ENCODE results near the gene TBC1D22A.

TBC1D22A gene

GRCh38 chr22:47013861-47014635 lies 251.6 kb downstream of the TBC1D22A start:
- FAIRE-seq (no peak), DNase-seq (ENCODE audit: extremely low spot score, insufficient read length, low read depth) (no peak)

- no peak for DNase-seq (ENCODE audit: extremely low spot score, insufficient read length, low read depth)
- FAIRE-seq: no peak
Measured at GRCh38 chr22:47014636-47015345, 252.3 kb downstream of the TBC1D22A start.

DNA sequence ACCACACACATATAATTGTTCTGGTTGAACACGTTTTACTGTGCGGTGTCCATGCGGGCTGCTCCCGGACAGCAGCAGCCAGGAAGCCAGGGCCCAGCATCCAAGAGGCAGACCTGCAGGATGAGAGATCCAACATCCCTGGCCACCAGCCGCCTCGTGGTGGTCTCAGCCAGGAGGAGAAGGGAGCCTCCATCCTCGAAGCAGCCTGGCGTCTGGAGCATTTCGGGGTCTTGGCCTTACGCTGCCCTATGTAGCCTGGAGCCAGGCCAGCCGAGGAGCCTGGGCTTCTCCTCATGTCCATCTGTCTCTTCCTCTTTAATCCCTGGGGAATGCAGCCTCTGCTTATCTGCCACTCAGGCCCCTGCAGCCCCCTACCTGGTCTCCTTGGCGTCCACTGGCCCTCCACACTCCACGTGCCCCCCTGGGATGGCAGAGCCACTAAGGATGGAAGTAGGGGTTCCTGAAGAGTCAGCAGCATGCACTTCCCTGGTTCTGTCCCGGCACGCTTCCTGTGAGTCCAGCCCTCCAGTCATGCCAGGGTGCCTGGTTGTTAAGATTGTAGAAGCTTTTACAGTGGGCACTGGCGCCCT lies 253.2 kb downstream of the TBC1D22A start:
- DNase-seq (ENCODE audit: extremely low spot score, insufficient read length, low read depth): no peak
- no peak for FAIRE-seq

GRCh38 chr22:47016631-47017030 lies 254.2 kb downstream of the TBC1D22A start:
- DNase-seq (ENCODE audit: extremely low spot score, insufficient read length, low read depth) (no peak), FAIRE-seq (no peak)

DNA sequence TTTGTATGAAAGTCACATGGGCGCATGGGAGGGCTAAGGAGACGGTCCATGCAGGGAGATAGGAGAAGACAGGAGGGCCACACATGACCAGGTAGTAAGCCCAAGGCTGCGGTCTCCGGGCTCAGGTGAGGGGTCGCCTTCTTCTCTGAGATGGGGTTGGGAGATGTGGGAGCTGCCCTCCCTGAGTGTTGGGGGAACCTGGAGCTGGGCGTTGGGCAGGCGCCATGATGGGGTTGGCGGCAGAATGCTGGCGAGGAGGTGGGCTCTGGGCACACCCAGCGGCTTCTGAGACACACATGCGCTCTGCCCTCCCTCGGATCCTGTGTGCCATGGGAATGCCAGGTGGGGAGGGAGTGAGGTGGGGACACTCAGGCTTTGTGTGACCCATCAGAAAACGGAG lies 254.8 kb downstream of the TBC1D22A start:
- DNase-seq (ENCODE audit: extremely low spot score, insufficient read length, low read depth) (no peak), FAIRE-seq (no peak)

DNA sequence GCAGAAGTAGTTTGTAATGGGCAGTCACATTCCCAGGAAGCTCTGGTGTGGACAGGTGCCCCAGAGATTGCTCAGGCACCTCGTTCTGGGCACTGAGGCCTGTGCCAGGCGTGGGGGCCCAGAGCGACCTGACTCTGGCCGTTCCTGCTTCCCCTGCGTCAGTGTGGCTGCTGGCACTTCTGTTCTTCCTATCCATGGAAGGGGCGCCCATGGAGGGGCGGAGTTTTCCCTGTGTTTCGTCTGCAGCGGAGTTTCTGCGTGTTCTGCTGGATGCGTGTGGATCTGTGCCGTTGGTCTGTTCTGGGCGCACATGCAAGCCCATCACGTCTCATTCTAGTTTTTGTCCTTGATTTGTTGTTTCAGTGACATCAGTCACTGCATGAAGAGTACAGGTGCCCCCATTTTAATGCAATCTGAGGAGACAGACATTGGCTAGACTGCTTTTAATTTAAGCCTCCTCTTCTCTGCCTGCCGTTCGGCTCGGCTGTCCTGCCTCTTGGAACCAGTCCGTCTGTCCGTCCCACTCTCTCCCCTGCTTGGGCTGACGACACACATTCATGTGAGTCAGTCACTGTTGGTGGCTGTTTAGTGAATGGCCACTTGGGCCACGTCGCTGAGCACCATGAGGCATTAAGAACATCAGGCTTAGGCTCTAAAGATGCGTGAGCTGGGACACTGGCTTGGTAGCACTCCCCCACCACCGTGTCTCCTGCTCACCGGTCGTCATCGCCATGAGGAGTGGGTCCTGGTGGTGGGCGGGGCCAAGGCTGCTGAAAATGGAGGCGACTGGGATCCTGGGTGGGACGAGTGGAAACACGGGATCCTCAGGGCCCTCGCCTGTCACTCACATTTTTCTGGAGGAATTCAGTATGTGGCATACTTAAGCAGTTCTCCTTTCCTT lies 255.8 kb downstream of the TBC1D22A start:
- FAIRE-seq (no peak), DNase-seq (ENCODE audit: extremely low spot score, insufficient read length, low read depth) (no peak)

GRCh38 chr22:47019012-47019790 lies 256.8 kb downstream of the TBC1D22A start:
- no peak for DNase-seq (ENCODE audit: extremely low spot score, insufficient read length, low read depth)
- no peak for FAIRE-seq

- no peak for DNase-seq (ENCODE audit: extremely low spot score, insufficient read length, low read depth)
- no peak for FAIRE-seq
Measured at GRCh38 chr22:47020166-47020565, 257.7 kb downstream of the TBC1D22A start.

GRCh38 chr22:47021371-47022074 lies 259.1 kb downstream of the TBC1D22A start:
- no peak for DNase-seq (ENCODE audit: extremely low spot score, insufficient read length, low read depth)
- no peak for FAIRE-seq

DNA sequence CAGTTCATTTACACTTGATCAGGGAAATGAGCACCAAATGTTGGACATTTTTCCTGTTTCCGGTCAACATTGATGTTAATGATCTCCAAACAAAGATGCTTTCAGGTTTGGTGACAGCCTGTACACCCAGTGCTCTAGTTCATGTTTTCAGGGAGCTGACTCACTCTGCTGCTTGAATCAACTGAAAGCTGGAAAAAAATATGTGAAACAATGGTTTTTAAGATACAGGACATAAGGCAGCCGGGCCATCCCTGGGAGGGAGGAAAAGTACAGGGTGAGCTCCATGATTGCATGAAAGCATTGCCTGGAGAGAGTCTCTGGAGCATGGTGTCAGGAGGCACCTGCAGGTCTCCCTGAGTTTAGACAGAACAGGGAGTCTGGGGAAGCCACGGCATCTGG lies 259.6 kb downstream of the TBC1D22A start:
- no peak for FAIRE-seq
- DNase-seq (ENCODE audit: extremely low spot score, insufficient read length, low read depth): no peak

DNA sequence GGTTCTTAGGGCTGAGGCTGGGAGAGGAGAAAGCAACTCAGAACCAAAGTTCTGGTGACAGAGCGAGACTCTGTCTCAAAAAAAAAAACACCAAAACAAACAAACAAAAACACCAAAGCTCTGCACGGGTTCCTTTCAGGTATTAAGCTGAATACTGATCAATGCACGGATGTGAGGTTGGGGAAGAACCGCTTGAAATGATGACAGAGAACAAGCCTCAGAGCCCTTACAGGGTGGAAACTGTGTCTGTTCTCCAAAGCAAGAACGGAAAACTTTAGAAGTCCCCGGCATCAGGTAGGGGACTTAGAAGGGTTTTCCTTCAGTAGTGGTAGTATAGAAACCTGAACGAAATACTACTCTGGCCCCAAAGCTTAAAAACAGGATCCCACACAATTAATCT lies 260.0 kb downstream of the TBC1D22A start:
- FAIRE-seq: no peak
- no peak for DNase-seq (ENCODE audit: extremely low spot score, insufficient read length, low read depth)

DNA sequence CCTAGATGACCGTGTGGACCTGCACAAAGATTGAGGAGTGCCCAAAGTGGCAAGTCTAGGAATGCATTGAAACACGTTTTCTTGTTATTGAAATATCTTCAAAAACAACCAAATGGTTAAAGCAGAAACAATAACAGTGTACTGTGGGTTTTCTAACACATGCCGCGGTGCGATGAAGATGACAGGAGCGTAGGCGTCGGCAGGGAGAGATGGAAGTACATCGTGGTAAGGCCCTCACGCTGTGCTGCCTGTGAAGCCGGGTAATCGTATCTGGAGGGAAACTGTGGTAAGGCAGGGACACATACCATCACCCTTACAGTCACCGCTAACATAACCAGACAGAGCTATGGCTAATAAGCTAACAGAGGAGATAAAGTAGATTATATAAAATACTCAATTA lies 261.4 kb downstream of the TBC1D22A start:
- DNase-seq (ENCODE audit: extremely low spot score, insufficient read length, low read depth): no peak
- FAIRE-seq: no peak

- DNase-seq (ENCODE audit: extremely low spot score, insufficient read length, low read depth): no peak
- no peak for FAIRE-seq
Measured at GRCh38 chr22:47027766-47028165, 265.3 kb downstream of the TBC1D22A start.

GRCh38 chr22:47029244-47030074 lies 267.0 kb downstream of the TBC1D22A start:
- no peak for FAIRE-seq
- no peak for DNase-seq (ENCODE audit: extremely low spot score, insufficient read length, low read depth)

- DNase-seq (ENCODE audit: extremely low spot score, insufficient read length, low read depth): no peak
- FAIRE-seq: no peak
Measured at GRCh38 chr22:47030143-47030661, 267.8 kb downstream of the TBC1D22A start.

- FAIRE-seq (no peak), DNase-seq (ENCODE audit: extremely low spot score, insufficient read length, low read depth) (no peak)
Measured at GRCh38 chr22:47030881-47031627, 268.6 kb downstream of the TBC1D22A start.

GRCh38 chr22:47031628-47031915 lies 269.1 kb downstream of the TBC1D22A start:
- FAIRE-seq (no peak), DNase-seq (ENCODE audit: extremely low spot score, insufficient read length, low read depth) (no peak)
